ENCODE results near the gene DNAH2. TPM values are rescaled to one million over a fixed set of nuclear protein-coding genes. Genes with fewer than 3 reads are reported as not detected.

Gene DNAH2
- total and polyA plus RNA-seq, 2 of the 13 experiments (the other 11 are each of a cell fraction or from before 2014, with no cell fraction given), result not detected

DNA sequence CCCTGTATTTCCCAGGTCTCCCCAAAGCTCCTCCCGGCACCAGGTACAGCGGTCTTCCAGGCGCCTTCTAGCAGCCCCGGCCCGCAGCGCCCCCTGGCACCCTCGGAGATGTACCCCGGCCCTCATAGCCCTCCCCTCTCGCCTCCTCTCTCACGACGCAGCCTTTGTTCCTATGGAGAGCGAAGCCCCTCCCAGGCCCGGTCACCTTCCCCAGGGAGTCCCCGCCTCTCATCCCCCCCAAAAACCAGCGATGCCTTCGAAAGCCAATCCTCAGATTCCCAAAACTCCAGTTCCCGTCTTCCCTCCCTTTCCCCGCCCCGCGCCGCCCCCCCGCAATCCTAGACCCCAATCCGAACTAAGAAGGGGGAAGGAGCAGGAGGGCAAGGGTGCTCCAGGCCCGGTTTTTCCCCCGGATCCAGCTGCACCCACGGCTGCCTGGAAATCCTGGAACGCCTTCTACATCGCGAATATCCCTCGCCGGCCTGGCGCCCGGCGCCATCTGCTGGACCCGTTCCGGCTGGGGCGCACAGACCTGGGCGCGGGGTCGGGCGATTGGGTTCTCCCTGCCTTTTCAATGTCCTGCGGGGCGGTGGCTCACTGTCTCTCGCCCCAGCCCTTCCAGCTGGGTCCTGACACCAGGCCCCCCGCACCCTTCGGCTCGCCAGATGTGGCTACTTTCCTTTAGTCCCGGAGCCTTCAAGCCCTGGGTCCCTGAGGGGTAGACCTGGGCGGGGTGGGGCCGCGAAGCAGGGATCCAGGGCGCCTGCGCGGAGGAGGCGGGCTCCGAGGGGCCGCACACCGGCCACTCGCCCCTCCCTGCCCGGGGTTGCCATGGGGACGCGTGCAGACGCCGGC lies at the start of gene DNAH2 (continued):
- TF ChIP-seq, protein P1, sequence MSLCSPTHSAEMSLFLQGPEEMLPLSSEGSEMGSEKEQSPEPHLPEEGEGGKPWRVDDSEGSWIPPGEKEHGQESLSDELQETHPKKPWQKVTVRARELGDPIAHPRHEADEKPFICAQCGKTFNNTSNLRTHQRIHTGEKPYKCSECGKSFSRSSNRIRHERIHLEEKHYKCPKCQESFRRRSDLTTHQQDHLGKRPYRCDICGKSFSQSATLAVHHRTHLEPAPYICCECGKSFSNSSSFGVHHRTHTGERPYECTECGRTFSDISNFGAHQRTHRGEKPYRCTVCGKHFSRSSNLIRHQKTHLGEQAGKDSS (CRISPR knock-in tag; IDR thresholded peaks at IDR 0.05; ENCODE audit: borderline replicate concordance, low read depth), result no peak
- TF ChIP-seq POGZ (CRISPR knock-in tag; IDR thresholded peaks at IDR 0.05) (peak; percentile 47; the same call in 1 of the 2 replicates), ZC3H13 (CRISPR knock-in tag; IDR thresholded peaks at IDR 0.05) (no peak), BORCS8-MEF2B (CRISPR knock-in tag; IDR thresholded peaks at IDR 0.05) (0 out of 2 replicates have a peak, but pooled peaks have one; percentile 35), ZNF124 (CRISPR knock-in tag; IDR thresholded peaks at IDR 0.05) (peak; percentile 57; the same call in 1 of the 2 replicates), MAZ (IDR thresholded peaks at IDR 0.05; ENCODE audit: borderline replicate concordance, low read depth, low read length) (peak; percentile 84; the same call in 1 of the 2 replicates), MAZ (CRISPR knock-in tag; IDR thresholded peaks at IDR 0.05; ENCODE audit: low read depth) (peak; percentile 67), PCBP1 (IDR thresholded peaks at IDR 0.05; ENCODE audit: borderline replicate concordance, low read depth, low read length) (0 out of 2 replicates have a peak, but pooled peaks have one; percentile 51), SIN3A (IDR thresholded peaks at IDR 0.05; ENCODE audit: borderline replicate concordance, low read depth, low read length) (0 out of 2 replicates have a peak, but pooled peaks have one; percentile 44), ESRRA (CRISPR knock-in tag; IDR thresholded peaks at IDR 0.05; ENCODE audit: low read depth) (no peak), GLI4 (CRISPR knock-in tag; IDR thresholded peaks at IDR 0.05; ENCODE audit: borderline replicate concordance) (0 out of 2 replicates have a peak, but pooled peaks have one; percentile 25)
- TF ChIP-seq, protein P2, sequence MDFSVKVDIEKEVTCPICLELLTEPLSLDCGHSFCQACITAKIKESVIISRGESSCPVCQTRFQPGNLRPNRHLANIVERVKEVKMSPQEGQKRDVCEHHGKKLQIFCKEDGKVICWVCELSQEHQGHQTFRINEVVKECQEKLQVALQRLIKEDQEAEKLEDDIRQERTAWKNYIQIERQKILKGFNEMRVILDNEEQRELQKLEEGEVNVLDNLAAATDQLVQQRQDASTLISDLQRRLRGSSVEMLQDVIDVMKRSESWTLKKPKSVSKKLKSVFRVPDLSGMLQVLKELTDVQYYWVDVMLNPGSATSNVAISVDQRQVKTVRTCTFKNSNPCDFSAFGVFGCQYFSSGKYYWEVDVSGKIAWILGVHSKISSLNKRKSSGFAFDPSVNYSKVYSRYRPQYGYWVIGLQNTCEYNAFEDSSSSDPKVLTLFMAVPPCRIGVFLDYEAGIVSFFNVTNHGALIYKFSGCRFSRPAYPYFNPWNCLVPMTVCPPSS (IDR thresholded peaks at IDR 0.05), result no peak
- TF ChIP-seq, protein P3, sequence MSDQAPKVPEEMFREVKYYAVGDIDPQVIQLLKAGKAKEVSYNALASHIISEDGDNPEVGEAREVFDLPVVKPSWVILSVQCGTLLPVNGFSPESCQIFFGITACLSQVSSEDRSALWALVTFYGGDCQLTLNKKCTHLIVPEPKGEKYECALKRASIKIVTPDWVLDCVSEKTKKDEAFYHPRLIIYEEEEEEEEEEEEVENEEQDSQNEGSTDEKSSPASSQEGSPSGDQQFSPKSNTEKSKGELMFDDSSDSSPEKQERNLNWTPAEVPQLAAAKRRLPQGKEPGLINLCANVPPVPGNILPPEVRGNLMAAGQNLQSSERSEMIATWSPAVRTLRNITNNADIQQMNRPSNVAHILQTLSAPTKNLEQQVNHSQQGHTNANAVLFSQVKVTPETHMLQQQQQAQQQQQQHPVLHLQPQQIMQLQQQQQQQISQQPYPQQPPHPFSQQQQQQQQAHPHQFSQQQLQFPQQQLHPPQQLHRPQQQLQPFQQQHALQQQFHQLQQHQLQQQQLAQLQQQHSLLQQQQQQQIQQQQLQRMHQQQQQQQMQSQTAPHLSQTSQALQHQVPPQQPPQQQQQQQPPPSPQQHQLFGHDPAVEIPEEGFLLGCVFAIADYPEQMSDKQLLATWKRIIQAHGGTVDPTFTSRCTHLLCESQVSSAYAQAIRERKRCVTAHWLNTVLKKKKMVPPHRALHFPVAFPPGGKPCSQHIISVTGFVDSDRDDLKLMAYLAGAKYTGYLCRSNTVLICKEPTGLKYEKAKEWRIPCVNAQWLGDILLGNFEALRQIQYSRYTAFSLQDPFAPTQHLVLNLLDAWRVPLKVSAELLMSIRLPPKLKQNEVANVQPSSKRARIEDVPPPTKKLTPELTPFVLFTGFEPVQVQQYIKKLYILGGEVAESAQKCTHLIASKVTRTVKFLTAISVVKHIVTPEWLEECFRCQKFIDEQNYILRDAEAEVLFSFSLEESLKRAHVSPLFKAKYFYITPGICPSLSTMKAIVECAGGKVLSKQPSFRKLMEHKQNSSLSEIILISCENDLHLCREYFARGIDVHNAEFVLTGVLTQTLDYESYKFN (CRISPR knock-in tag; conservative IDR thresholded peaks at IDR 0.05), result 0 out of 2 replicates have a peak, but pooled peaks have one; percentile 28
- TF ChIP-seq, protein P4, sequence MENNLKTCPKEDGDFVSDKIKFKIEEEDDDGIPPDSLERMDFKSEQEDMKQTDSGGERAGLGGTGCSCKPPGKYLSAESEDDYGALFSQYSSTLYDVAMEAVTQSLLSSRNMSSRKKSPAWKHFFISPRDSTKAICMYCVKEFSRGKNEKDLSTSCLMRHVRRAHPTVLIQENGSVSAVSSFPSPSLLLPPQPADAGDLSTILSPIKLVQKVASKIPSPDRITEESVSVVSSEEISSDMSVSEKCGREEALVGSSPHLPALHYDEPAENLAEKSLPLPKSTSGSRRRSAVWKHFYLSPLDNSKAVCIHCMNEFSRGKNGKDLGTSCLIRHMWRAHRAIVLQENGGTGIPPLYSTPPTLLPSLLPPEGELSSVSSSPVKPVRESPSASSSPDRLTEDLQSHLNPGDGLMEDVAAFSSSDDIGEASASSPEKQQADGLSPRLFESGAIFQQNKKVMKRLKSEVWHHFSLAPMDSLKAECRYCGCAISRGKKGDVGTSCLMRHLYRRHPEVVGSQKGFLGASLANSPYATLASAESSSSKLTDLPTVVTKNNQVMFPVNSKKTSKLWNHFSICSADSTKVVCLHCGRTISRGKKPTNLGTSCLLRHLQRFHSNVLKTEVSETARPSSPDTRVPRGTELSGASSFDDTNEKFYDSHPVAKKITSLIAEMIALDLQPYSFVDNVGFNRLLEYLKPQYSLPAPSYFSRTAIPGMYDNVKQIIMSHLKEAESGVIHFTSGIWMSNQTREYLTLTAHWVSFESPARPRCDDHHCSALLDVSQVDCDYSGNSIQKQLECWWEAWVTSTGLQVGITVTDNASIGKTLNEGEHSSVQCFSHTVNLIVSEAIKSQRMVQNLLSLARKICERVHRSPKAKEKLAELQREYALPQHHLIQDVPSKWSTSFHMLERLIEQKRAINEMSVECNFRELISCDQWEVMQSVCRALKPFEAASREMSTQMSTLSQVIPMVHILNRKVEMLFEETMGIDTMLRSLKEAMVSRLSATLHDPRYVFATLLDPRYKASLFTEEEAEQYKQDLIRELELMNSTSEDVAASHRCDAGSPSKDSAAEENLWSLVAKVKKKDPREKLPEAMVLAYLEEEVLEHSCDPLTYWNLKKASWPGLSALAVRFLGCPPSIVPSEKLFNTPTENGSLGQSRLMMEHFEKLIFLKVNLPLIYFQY (CRISPR knock-in tag; IDR thresholded peaks at IDR 0.05; ENCODE audit: borderline replicate concordance), result peak; percentile 59; the same call in 1 of the 2 replicates
- TF ChIP-seq, protein P5, sequence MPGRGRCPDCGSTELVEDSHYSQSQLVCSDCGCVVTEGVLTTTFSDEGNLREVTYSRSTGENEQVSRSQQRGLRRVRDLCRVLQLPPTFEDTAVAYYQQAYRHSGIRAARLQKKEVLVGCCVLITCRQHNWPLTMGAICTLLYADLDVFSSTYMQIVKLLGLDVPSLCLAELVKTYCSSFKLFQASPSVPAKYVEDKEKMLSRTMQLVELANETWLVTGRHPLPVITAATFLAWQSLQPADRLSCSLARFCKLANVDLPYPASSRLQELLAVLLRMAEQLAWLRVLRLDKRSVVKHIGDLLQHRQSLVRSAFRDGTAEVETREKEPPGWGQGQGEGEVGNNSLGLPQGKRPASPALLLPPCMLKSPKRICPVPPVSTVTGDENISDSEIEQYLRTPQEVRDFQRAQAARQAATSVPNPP (CRISPR knock-in tag; IDR thresholded peaks at IDR 0.05), result 0 out of 2 replicates have a peak, but pooled peaks have one; percentile 32
